ENCODE results near the gene ARMS2. TPM values are rescaled to one million over a fixed set of nuclear protein-coding genes. Genes with fewer than 3 reads are reported as not detected.

The ARMS2 gene
- total RNA-seq, 2 donors from 2014 or later, result not detected

GRCh38 chr10:122417667-122418066, 36.8 kb upstream of the ARMS2 start:
- no peak overlapping the region for H3K27ac ChIP-seq (ENCODE audit: low read depth, low read length)
- H3K9ac ChIP-seq (ENCODE audit: extremely low read depth, low read length, poor library complexity, severe bottlenecking), result no peak overlapping the region
- 95 to 100% methylated on average over 2 of the region's 2 CpGs for WGBS, 2 experiments (ENCODE audit: insufficient coverage in 1 of 2, insufficient read length in 1 of 2)

GRCh38 chr10:122419016-122419415, 35.4 kb upstream of the ARMS2 start:
- Mint-ChIP-seq H3K36me3 (ENCODE audit: low read depth) (peaks cover 20% of the 10 kb centered on the region), H3K27me3 (ENCODE audit: insufficient read depth) (no peaks in the 10 kb centered on the region), H3K4me3 (no peak overlapping the region), H3K9me3 (no peaks in the 10 kb centered on the region), H3K27ac (no peak overlapping the region), H3K4me1 (peaks cover 24% of the 10 kb centered on the region)
- no peak overlapping the region for H3K4me3 ChIP-seq (ENCODE audit: low read length)
- H3K36me3 ChIP-seq (ENCODE audit: control insufficient read depth, insufficient read depth, low read length), result peaks cover 16% of the 10 kb centered on the region
- H3K9me3 ChIP-seq (ENCODE audit: control insufficient read depth, low read length), result no peaks in the 10 kb centered on the region
- no peak overlapping the region for H3K9ac ChIP-seq (ENCODE audit: extremely low read depth, low read length, poor library complexity, severe bottlenecking)
- no peak for TF ChIP-seq CTCF (conservative IDR thresholded peaks at IDR 0.05)
- H3K27ac ChIP-seq (ENCODE audit: low read depth, low read length), result no peak overlapping the region
- no peaks in the 10 kb centered on the region for H3K27me3 ChIP-seq (ENCODE audit: control insufficient read depth, insufficient read depth, low read length, poor library complexity, severe bottlenecking)
- H3K4me1 ChIP-seq (ENCODE audit: control insufficient read depth, insufficient read depth, low read length), result peaks cover 8% of the 10 kb centered on the region
- DNase-seq, result no peak
- WGBS, 2 experiments (ENCODE audit: insufficient coverage in 1 of 2, insufficient read length in 1 of 2), result 84 to 100% methylated on average over 1 of the region's 1 CpG

More at GRCh38 chr10:122417667-122418066, 36.8 kb upstream of the ARMS2 start:
- no peaks in the 10 kb centered on the region for H3K27me3 ChIP-seq (ENCODE audit: control insufficient read depth, insufficient read depth, low read length, poor library complexity, severe bottlenecking)
- Mint-ChIP-seq H3K27me3 (ENCODE audit: insufficient read depth) (no peaks in the 10 kb centered on the region), H3K27ac (no peak overlapping the region), H3K4me3 (no peak overlapping the region), H3K36me3 (ENCODE audit: low read depth) (peaks cover 25% of the 10 kb centered on the region), H3K9me3 (no peaks in the 10 kb centered on the region), H3K4me1 (peaks cover 28% of the 10 kb centered on the region)
- H3K9me3 ChIP-seq (ENCODE audit: control insufficient read depth, low read length), result no peaks in the 10 kb centered on the region
- DNase-seq, result no peak
- H3K4me1 ChIP-seq (ENCODE audit: control insufficient read depth, insufficient read depth, low read length), result peaks cover 8% of the 10 kb centered on the region
- H3K4me3 ChIP-seq (ENCODE audit: low read length), result no peak overlapping the region
- no peak for TF ChIP-seq CTCF (conservative IDR thresholded peaks at IDR 0.05)
- H3K36me3 ChIP-seq (ENCODE audit: control insufficient read depth, insufficient read depth, low read length), result peaks cover 23% of the 10 kb centered on the region

- no peak overlapping the region for H3K27ac ChIP-seq (ENCODE audit: low read depth, low read length)
- no peak overlapping the region for H3K27ac Mint-ChIP-seq
- 94% methylated on average over 3 of the region's 3 CpGs; no CpG with 5 or more reads in 1 of the 2 experiments for WGBS, 2 experiments (ENCODE audit: insufficient coverage in 1 of 2, insufficient read length in 1 of 2)
- H3K36me3 Mint-ChIP-seq (ENCODE audit: low read depth), result peaks cover 23% of the 10 kb centered on the region
- no peak overlapping the region for H3K9ac ChIP-seq (ENCODE audit: extremely low read depth, low read length, poor library complexity, severe bottlenecking)
- no peaks in the 10 kb centered on the region for H3K9me3 Mint-ChIP-seq
- H3K4me3 ChIP-seq (ENCODE audit: low read length), result no peak overlapping the region
- no peak for TF ChIP-seq CTCF (conservative IDR thresholded peaks at IDR 0.05)
- no peak overlapping the region for H3K4me3 Mint-ChIP-seq
- peaks cover 23% of the 10 kb centered on the region for H3K36me3 ChIP-seq (ENCODE audit: control insufficient read depth, insufficient read depth, low read length)
- H3K27me3 ChIP-seq (ENCODE audit: control insufficient read depth, insufficient read depth, low read length, poor library complexity, severe bottlenecking), result no peaks in the 10 kb centered on the region
- peaks cover 8% of the 10 kb centered on the region for H3K4me1 ChIP-seq (ENCODE audit: control insufficient read depth, insufficient read depth, low read length)
- H3K9me3 ChIP-seq (ENCODE audit: control insufficient read depth, low read length), result no peaks in the 10 kb centered on the region
- peaks cover 19% of the 10 kb centered on the region for H3K4me1 Mint-ChIP-seq
- DNase-seq, result no peak
- H3K27me3 Mint-ChIP-seq (ENCODE audit: insufficient read depth), result no peaks in the 10 kb centered on the region
Measured at GRCh38 chr10:122419876-122420623, 34.4 kb upstream of the ARMS2 start.
